Measurements from ENCODE around the gene PLA2R1. TPM values are rescaled to one million over a fixed set of nuclear protein-coding genes. Genes with fewer than 3 reads are reported as not detected.
A peak's percentile ranks its signal among the peaks of the same experiment; 100 is the strongest.

Gene PLA2R1
- total RNA-seq, 1 donor from 2014 or later: 3.0 TPM

DNA sequence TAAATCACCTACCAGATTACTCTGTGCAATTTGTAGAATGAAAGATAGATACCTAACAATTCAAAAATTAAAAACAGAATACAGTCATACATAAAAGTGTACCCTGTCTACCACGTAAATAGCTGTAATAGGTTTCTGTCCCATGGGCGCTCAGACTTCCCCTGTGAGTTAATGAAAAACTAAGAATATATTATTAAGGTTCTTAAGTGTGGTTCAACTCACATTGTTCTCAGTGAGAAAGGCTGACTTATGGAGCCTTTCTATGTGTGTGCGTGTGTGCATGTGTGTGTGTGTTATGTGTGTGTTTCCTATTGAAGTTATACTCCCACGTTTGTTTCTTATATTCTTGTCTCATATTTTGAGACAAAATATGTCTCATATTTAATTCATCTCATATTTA lies 149.8 kb downstream of the PLA2R1 start:
- intact Hi-C loops (cut with DNase I): no loop called here
- DNase-seq: no peak
- no peak for ATAC-seq (ENCODE audit: poor library complexity)

DNA sequence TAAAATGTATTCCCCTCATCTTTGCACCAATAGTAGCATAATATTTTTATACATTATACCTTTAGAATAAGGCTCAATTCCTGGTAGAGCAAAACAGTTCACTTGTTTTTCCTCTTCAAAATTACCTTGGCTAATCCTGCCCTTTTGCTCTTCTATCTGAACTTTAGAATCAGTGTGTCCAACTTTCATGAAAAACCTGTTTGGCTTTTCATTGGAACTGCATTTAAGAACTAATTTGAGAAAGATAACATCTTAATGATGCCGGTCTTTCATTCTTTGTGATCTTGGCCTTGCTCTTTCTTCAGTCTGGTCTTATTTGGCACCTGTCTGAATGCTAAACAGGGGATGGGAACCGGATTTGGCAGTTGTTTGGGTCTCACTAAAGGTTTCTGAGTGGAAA lies 151.5 kb downstream of the PLA2R1 start:
- intact Hi-C loops (cut with DNase I): no loop called here
- no peak for ATAC-seq (ENCODE audit: poor library complexity)
- DNase-seq: no peak

DNA sequence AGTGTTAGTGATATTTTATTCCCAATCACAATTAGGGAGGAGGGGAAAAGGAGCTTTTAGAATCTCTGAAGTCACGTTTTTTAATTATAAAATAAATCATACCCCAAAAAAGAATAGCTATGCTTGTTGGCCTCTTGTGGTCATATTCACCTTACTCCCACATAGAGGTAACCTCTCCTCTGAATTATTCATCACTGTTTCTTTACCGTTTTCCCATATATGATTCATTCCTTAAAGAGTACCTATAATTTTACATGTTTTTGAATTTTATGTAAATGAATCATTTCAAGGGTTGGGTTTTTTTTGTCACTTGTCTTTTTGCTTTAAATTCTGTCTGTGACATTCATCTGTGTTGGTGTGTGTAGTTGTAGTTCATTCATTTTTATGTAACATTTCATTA lies 153.8 kb downstream of the PLA2R1 start:
- DNase-seq: no peak
- intact Hi-C loops (cut with DNase I): no loop called here
- ATAC-seq (ENCODE audit: poor library complexity): no peak

DNA sequence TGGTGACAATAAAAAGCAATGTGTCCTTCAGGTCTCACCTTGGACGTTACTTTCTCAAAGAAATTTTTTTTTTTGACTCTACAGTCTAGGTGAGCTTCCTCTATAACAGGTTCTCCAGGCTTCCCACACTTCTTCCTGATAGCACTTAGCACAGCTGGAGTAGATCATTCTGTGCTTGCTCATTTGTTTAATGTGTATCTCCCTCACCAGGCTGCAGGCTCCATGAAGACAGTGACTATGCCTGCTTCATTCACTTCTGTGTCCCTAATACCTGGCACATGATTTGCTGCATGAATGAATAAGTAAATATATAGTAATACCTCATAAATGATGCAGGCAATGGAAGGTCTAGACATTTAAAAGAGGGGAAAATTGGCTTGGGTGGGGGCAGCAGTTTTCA lies 154.5 kb downstream of the PLA2R1 start:
- intact Hi-C loops (cut with DNase I): no loop called here
- no peak for ATAC-seq (ENCODE audit: poor library complexity)

DNA sequence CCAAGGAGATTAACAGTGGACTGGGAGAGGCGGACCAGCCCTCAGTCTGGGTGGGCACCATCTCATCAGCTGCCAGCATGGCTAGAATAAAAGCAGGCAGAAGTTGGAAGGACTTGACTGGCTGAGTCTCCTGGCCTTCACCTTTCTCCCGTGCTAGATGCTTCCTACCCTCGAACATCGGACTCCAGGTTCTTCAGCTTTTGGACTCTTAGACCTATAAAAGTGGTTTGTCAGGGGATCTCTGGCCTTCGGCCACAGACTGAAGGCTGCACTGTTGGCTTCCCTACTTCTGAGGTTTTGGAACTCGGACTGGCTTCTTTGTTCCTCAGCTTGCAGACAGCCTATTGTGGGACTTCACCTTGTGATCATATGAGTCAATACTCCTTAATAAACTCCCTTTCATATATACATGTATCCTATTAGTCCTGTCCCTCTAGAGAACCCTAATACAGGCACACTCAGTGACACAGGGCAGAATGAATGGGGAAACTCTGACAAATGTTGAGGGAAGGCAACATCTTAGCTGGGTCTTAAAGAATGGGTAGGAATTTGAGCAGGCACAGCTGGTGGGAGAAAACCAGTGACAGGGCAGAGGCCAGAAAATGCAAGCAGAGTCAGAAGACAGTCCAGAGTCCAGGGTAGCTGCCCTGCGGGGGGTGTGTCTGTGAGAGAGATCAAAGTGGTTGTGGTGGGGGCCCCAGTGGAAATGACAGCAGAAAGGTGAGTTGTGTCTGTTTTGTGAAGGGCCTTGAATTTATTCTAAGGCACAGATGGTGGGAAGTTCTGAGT lies 156.3 kb downstream of the PLA2R1 start:
- ATAC-seq (ENCODE audit: poor library complexity) (no peak), DNase-seq (no peak)
- intact Hi-C loops (cut with DNase I): no loop called here

More for the DNA sequence above, 154.5 kb downstream of the PLA2R1 start:
- no peak for DNase-seq

DNA sequence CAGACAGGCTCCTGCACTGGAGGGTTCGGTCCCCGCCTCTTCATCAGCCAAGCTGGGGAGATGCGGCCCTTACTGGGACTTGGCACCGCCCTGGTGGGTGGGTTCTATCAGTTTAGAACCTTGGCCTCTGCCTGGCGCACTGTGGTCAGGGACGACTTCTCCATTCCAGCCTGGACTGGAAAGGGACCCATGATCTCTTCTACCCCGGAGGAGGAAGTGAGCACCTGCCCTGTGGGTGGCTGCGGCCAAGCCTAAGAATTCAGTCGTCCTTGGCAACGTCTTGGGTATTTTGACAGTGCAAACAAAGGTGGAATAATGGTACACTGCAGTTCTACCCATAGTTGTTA lies 157.5 kb downstream of the PLA2R1 start:
- ATAC-seq (ENCODE audit: poor library complexity): peak; percentile 70
- intact Hi-C loops (cut with DNase I): no loop called here

DNA sequence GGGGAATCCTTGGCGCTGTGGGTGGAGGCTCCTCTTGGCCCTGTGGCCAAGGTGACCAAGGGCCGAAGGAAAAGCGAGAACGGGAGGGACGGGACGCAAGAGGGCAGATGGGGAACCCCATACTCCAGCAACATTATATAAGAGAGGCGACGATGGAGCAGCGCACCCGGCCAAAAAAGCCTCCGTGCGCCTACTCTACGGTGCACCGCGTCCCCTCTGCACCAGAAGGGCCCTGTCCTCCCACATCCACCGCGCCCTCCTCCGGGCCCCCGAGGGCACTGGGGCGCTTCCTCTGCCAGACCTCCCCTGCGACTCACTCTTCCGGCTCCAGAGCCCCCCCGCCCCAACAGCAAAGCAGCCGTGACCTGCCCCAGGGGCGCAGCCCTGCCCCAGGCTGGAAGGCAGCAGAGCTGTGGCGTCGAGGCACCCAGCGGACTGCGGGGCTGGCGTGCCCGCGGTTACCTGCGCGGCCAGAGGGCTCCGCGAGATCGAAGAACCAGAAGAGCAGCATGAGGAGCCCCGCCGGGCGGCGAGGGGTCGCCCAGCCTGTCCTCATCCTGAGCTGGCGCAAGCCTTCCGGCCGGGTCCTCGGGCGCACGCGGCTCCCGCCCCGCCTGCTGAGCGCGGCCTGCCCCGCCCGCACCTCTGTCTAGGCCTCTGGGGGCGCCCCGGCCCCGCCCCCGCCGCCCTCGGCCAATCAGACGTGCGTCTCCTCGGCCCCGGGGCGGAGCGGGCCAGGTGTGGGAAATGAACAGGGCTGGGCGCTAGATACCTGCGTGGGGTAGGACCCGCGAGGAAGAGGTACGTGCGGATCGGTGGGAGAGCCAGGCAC lies 158.1 kb downstream of the PLA2R1 start, which contains the start of gene LY75:
Gene LY75 (minus strand): TSS at position 630 of the 832 bp plus-strand sequence.
- intact Hi-C loops (cut with DNase I): no loop called here
- ATAC-seq (ENCODE audit: poor library complexity): peak; percentile 90

More for the DNA sequence above, 157.5 kb downstream of the PLA2R1 start:
- DNase-seq: peak; percentile 66

DNA sequence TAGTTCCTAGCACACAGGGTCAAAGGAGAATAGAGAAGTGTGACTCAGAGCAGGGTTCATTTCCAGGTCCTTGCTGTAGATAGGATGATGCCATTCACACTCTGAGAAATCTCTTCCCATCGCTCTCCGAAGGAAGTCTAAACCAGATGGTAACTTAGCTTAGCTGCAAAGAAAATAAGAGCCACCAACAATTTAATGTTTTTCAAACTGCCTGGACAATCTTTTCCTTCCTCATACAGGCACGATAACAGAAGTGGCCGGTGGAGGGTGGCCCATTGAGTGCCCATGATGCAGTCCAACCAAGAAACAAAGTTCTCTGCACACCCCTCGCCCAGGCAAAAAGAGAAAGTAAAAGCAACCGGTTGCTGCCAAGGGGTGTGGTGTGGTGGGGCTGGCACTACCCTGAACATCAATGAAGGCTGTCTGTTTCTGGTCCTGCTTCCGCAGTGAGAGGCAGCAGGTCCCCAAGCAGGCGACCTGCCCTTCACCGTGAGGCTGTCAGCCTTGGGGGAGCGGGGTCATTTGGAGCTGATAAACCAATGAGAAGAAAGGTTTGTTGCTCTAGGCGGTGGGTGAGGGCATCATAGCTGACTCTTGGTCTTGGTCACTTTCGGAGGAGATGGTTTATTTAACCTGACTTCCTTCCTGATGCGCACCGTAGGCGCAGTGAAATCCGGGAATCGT lies 158.8 kb downstream of the PLA2R1 start:
- ATAC-seq (ENCODE audit: poor library complexity) (peak; percentile 67), DNase-seq (peak; percentile 41)
- intact Hi-C loops (cut with DNase I): no loop called here

More for the DNA sequence above, 158.1 kb downstream of the PLA2R1 start, which contains the start of gene LY75:
- peak; percentile 76 for DNase-seq

DNA sequence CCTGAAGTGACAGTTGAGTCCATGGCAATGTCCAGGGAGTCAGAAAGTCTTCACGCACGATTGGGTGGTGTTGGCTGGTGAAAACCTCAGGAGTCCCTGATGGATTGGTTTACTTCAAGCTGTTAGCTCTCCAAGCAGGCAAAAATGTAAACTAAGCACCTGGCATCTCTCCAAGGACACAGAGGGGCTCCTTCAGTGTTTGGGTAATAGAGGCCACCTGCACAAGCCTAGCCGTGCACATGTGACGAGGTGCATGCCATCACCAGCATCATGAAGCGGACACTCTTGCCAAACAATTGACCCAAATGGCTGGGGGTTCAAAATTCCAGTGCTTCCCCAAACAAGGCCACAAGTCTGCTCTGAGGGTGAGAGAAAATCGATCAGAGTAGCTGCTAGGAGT lies 159.7 kb downstream of the PLA2R1 start:
- DNase-seq (no peak), ATAC-seq (ENCODE audit: poor library complexity) (no peak)
- intact Hi-C loops (cut with DNase I): no loop called here

DNA sequence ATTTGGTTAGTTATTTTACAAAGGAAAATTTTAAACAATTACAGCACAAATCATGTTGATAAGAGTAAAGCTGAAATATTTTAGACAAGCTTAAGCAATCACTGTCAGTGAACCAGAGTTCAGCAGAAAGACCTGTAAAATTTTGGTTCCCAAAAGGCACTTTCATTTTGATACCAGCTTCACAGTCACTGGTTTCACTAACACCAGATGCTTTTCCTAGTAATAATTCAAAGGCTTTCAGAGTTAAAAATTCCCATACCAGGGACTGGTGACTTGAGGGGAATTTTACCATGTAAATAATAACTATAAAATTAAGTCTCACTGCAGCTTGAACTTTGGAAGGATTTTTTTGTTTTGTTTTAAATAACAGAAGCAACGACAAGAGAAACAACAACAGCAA lies 162.1 kb downstream of the PLA2R1 start:
- no peak for ATAC-seq (ENCODE audit: poor library complexity)
- no peak for DNase-seq
- intact Hi-C loops (cut with DNase I): no loop called here

DNA sequence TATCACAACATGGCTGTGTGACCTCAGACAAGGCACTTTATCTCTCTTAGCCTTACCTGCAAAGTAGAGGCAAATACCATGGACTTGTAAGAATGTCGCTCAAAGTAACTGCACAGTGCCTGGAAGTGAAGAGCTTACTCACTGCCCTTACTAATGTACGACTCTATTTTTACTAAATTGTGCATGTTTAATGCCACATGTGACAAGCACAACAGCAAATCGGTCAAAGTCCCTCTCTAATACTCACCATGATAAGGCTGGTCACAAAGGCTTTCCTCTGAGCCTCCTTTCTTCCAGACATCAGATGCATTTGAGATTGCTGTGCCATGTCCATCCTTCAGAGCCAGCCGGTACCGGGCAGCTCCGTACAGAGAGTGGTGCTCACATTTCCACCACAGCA lies 164.0 kb downstream of the PLA2R1 start:
- DNase-seq: no peak
- no peak for ATAC-seq (ENCODE audit: poor library complexity)
- intact Hi-C loops (cut with DNase I): no loop called here

DNA sequence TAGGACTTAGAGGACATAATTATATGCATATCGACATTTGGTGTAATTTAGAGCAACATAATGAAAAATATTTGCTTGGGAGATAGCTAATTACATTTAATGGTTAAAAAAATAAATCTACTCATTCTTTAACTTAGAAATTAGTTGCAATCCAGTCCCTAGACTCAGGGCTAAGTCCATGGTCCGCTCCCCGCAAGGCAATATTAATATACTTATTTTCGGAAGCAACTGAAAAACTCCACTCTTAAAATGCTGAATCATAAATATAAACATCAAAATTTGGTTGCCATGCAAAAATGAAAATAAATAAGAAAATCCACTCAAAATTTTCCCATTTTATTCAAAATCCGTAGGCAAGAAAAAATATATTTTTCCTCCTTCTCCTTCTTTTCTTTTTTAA lies 164.7 kb downstream of the PLA2R1 start:
- intact Hi-C loops (cut with DNase I): no loop called here
- DNase-seq (no peak), ATAC-seq (ENCODE audit: poor library complexity) (no peak)

DNA sequence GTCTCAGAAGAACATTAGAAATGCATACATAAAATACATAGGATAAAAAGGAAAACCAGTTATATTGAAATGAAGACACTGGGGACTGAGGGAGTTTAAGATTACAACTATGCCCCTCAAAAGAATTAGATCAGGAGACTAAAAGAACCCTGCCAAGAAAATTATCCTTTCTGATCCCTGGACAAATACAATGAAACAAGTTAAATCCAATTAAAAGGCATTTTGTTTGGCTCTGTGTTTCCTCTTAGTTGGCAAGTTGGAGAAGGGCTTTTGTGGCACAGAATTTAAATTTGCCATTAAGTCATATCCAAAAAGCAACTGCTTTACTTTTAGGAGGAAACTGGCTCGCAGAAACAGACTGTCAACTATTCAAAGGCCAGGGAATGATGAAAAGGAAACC lies 165.3 kb downstream of the PLA2R1 start:
- intact Hi-C loops (cut with DNase I): no loop called here
- DNase-seq: no peak
- ATAC-seq (ENCODE audit: poor library complexity): no peak

DNA sequence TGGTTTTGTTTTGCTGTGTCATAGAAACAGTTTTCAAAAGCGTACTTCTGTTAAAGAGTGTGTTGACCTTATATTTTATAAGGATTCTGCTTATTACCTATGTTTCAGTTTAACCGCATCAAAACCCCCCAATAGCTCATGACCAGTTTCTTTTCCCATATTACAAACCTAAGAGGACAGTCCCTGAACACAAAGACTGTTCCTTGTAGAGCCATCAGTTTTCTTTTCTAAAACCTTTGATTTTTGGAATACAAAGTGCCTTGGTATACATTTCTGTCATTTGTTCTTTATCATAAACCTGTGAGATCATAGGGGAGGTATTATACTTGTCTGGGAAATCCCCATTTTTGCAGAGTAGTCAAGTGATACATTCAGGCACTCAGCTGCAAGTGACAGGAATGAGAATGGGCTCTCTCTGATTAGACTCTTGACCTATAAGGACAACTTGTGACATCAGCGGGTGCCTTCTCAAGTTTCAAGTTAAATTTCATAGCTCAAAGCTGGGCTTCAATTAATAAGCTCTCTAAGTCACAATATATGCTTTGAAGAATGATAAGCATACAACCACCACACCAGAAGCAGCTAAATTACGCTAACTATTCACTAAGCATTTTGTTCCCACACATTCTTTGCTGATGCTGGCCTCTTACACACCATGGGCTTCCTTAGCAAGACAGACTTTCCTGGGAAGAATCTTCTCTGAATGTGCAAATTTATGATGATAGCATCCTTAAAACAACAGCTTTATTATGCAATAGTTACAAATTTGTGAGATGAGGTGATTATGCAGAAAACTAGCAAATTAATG lies 167.0 kb downstream of the PLA2R1 start:
- intact Hi-C loops (cut with DNase I): no loop called here
- ATAC-seq (ENCODE audit: poor library complexity): no peak

DNA sequence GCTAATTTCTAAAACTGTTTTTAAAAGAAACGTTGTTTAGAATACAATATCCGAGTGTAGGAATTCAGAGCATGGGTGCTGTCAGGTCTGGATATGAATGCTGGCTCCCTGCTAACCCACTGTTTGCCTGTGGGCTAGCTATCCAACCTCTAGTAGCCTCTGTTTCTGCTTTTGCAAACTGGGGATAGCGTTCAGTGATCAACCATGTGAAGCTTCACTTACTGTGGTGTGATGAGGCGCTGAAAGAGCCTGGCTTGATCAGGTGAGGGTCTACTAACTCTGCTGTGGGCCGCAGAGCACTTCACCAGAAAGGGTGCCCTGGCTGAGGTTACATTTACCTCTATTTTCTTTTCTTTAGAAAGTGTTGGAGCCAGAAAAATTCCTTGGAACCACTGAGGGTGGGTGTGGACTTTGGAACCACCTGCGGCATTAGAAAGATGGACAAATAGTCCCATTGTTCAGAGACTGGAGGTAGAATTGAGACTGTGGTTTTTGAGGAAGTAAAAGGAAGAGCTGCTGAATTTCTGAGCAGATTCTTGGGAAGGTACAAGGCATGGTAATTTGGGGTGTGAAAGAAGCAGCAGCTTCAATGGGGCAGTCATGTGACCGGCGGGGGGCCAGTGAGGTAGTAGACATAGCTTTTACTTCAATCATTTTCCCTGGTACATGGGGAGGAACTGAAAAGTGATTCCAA lies 168.1 kb downstream of the PLA2R1 start:
- DNase-seq (no peak), ATAC-seq (ENCODE audit: poor library complexity) (no peak)
- intact Hi-C loops (cut with DNase I): no loop called here

More for the DNA sequence above, 167.0 kb downstream of the PLA2R1 start:
- no peak for DNase-seq

DNA sequence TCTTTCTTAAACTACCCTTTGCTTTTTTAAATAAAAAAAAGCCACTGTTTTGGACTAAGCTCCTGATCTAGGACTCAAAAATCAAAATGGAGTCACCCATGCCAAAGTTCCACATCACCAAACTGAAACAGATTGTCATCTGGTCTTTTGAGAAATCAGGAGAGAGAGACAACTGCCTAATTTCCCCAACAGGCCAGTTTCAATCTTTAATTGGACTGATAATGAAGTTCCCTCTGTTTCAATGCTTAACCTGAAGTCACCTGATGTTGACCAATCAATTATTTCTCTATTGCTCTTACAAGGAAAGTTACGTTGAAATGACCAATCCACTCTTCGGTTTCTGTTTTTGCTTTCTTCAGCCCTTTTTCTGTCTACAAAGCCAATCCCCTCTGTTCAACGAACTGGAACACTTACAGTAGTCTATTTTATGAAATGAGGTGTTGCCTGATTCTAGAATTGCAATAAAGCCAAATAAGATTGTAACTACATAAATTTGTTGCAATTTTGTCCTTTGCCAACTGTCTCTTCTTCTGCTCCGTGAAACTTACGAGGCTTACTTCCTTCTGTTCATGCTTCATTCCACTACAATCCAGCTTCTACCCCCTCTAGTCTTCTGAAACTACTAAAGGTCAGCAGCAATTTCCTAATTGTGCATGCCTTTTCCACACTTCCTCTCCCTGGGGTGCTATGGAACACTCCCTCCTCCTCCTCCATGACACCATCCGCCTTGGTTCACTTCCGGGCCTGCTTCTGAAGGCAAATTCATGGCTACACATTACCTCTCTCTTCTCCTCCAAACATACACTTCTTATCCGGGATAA lies 169.2 kb downstream of the PLA2R1 start:
- intact Hi-C loops (cut with DNase I): no loop called here
- DNase-seq: no peak
- no peak for ATAC-seq (ENCODE audit: poor library complexity)

Measured in Right ventricle myocardium superior (tissue), 1 donor.